BE2C (cell line): ENCODE measurements around the gene CACNB2.

Source experiments
- DNase-seq: peaks from one replicate; pipeline ENCODE4 v3.0.0-alpha.2; 2020
- H3K27me3 ChIP-seq: fragments of 250-450 bp; sonication (Bioruptor Pico); 2 replicates; pipeline ENCODE4 v1.5.1; 2020; ENCODE audit warnings: mild to moderate bottlenecking
- H3K36me3 ChIP-seq: fragments of 250-450 bp; sonication (Bioruptor Pico); 2 replicates; pipeline ENCODE4 v1.5.1; 2020; ENCODE audit warnings: mild to moderate bottlenecking
- H3K4me1 ChIP-seq: fragments of 250-450 bp; sonication (Bioruptor Pico); 2 replicates; pipeline ENCODE4 v1.5.1; 2020
- H3K4me3 ChIP-seq: 2 replicates; pipeline ENCODE4 v1.5.1; 2011; ENCODE audit warnings: low read depth, low read length
- H3K9me3 ChIP-seq: fragments of 250-450 bp; sonication (Bioruptor Pico); 2 replicates; pipeline ENCODE4 v1.5.1; 2020
- CTCF ChIP-seq: IDR thresholded peaks from 2 replicates; pipeline ENCODE4 v1.5.1; 2012; ENCODE audit warnings: mild to moderate bottlenecking, low read depth, low read length

The CACNB2 gene

DNA sequence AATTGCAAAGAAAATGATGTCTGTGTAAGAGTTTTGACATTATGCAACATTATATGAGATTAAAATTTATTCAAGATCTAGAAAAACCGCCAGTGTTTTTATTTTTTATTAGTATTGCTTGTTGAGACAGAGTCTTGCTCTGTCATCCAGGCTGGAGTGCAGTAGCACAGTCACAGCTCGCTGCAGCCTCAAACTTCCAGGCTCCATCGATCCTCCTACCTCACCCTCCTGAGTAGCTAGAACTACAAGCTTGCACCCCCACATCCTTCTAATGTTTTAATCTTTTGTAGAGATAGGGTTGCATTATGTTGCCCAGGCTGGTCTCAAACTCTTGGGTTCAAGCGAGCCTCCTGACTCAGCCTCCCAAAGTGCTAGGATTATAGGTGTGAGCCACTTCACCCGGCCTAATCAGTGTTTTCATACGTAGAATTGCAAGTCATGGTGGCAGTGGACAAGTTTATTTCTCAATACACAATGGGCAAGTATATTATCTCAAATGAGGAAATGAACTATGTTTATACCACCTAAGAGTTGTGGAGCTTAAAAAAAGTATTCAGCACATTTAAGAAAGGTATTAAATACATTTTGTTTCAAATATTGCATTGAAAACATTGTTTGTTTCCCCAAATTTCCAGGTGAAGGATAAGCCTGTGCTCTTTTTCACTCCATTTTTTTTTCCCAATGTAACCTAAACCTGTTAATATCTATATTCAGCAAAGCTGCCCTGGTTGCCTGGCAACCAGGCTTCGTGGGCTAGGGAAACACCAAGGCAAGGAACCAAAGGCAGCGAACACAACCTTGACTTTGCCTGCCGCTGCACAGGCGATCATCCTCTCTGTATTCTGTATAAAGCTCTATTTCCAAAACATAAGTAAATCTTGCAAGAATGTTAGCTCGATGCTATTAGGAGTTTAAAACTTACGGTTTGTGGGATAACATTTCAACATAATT, 163.9 kb downstream of the CACNB2 start:
- H3K36me3 ChIP-seq, result no peaks in the 10 kb centered on the region
- H3K27me3 ChIP-seq, result no peaks in the 10 kb centered on the region
- H3K4me3 ChIP-seq, result no peak overlapping the region
- H3K4me1 ChIP-seq, result no peaks in the 10 kb centered on the region
- TF ChIP-seq CTCF, result no peak
- H3K9me3 ChIP-seq, result no peaks in the 10 kb centered on the region
- DNase-seq, result no peak

DNA sequence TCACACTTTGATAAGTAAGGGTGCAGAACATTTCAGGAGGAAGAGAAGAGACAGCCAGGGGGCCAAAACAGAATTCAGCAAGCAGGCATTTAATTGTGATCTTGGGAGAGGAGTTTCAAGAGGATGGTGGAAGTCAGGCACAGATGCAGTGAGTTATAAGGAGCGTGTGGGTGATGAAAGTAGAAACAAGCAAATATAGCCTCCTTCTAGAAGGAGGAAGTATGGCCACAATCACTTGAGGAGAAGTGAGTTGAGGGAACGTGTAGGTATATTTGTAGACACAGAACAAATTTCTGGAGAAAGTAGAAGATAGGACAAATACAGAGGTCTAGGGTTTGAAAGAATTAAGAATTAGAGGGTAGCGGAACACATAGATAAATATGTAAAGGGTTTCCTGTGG, 165.8 kb downstream of the CACNB2 start:
- Histone ChIP-seq H3K36me3 (no peaks in the 10 kb centered on the region), H3K4me1 (no peaks in the 10 kb centered on the region), H3K27me3 (no peaks in the 10 kb centered on the region), H3K9me3 (no peaks in the 10 kb centered on the region), H3K4me3 (no peak overlapping the region)
- DNase-seq, result no peak
- TF ChIP-seq CTCF, result no peak

- DNase-seq, result no peak
- Histone ChIP-seq H3K4me3 (no peak overlapping the region), H3K36me3 (no peaks in the 10 kb centered on the region), H3K9me3 (no peaks in the 10 kb centered on the region), H3K4me1 (no peaks in the 10 kb centered on the region), H3K27me3 (no peaks in the 10 kb centered on the region)
- TF ChIP-seq CTCF, result no peak
Observed at GRCh38 chr10:18308600-18308999, 168.4 kb downstream of the CACNB2 start.

GRCh38 chr10:18310761-18311160, 170.5 kb downstream of the CACNB2 start:
- Histone ChIP-seq H3K36me3 (no peaks in the 10 kb centered on the region), H3K4me3 (no peak overlapping the region), H3K27me3 (no peaks in the 10 kb centered on the region), H3K9me3 (no peaks in the 10 kb centered on the region), H3K4me1 (no peaks in the 10 kb centered on the region)
- DNase-seq, result no peak
- no peak for TF ChIP-seq CTCF

GRCh38 chr10:18312374-18313139, 172.3 kb downstream of the CACNB2 start:
- H3K9me3 ChIP-seq, result no peaks in the 10 kb centered on the region
- DNase-seq, result no peak
- no peaks in the 10 kb centered on the region for H3K27me3 ChIP-seq
- peak; percentile 59 for TF ChIP-seq CTCF
- H3K36me3 ChIP-seq, result no peaks in the 10 kb centered on the region
- no peak overlapping the region for H3K4me3 ChIP-seq
- H3K4me1 ChIP-seq, result no peaks in the 10 kb centered on the region

DNA sequence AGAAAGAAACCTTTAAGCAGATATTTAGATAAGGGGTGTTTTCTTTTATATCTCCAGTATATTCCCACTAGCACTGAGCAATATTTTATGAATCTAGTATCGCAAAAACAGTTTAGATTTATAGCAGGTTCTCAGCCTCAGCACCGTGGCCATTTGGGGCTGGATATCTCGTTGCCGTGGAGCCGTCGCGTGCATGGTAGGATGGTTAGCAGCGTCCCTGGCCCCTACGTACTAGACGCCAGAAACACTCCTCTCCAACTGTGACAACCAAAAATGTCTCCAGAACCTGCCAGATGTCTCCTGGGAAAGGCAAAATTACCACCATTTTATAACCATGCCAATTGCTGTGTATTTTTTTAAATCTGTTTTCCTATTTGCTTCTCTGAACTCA, 172.9 kb downstream of the CACNB2 start:
- no peak for TF ChIP-seq CTCF
- no peak for DNase-seq
- H3K36me3 ChIP-seq, result no peaks in the 10 kb centered on the region
- no peaks in the 10 kb centered on the region for H3K9me3 ChIP-seq
- H3K27me3 ChIP-seq, result no peaks in the 10 kb centered on the region
- H3K4me3 ChIP-seq, result no peak overlapping the region
- H3K4me1 ChIP-seq, result no peaks in the 10 kb centered on the region
